CD4-positive, CD25-positive, alpha-beta regulatory T cell (primary cell): Measurements from ENCODE around the gene CCDC86. TPM values are rescaled to one million over a fixed set of nuclear protein-coding genes. Genes with fewer than 3 reads are reported as not detected.

Experiments
- ATAC-seq, 2 donors: fragments of 150-1000 bp; cut with Tn5 transposase; one replicate each; pipeline ENCODE4 v1.10.0; 2021; ENCODE audit warnings: low read depth in 2 of 2, moderate number of reproducible peaks in 2 of 2, moderate library complexity in 1 of 2
- DNase-seq, 3 donors: peaks; one replicate each; pipeline versions ENCODE4 v3.0.0 to v3.0.0-alpha.2; 2012 to 2022; ENCODE audit warnings: mixed read lengths in 1 of 3
- H3K27ac ChIP-seq: one replicate; pipeline ENCODE4 v1.7.0; 2013; ENCODE audit warnings: mild to moderate bottlenecking, low read length; ENCODE audit not compliant: insufficient read depth, poor library complexity, severe bottlenecking
- H3K27me3 ChIP-seq: one replicate; pipeline ENCODE4 v1.7.0; 2013; ENCODE audit warnings: low read length; ENCODE audit not compliant: control insufficient read depth, insufficient read depth
- H3K36me3 ChIP-seq: one replicate; pipeline ENCODE4 v1.7.0; 2013; ENCODE audit warnings: mild to moderate bottlenecking, low read length, moderate library complexity; ENCODE audit not compliant: control insufficient read depth, insufficient read depth
- H3K4me1 ChIP-seq: 2 replicates; pipeline ENCODE4 v1.7.0; 2013; ENCODE audit warnings: mild to moderate bottlenecking, low read length; ENCODE audit not compliant: insufficient read depth, control insufficient read depth, poor library complexity, severe bottlenecking
- H3K4me3 ChIP-seq: one replicate; pipeline ENCODE4 v1.7.0; 2013; ENCODE audit warnings: low read depth, mild to moderate bottlenecking, low read length, moderate library complexity
- H3K9me3 ChIP-seq, 2 experiments: 1 replicate in 1 of 2; 2 replicates in 1 of 2; pipeline ENCODE4 v1.7.0; 2013; ENCODE audit warnings: low read length in 2 of 2, mild to moderate bottlenecking in 1 of 2, moderate library complexity in 1 of 2; ENCODE audit not compliant: control insufficient read depth in 2 of 2
- H3K27ac Mint-ChIP-seq, 3 donors: one replicate each; pipeline ENCODE4 v1.8.0; 2020 to 2022; ENCODE audit warnings: mild to moderate bottlenecking in 3 of 3, mixed read lengths in 3 of 3, moderate library complexity in 2 of 3
- H3K27me3 Mint-ChIP-seq: one replicate; pipeline ENCODE4 v1.8.0; 2022; ENCODE audit warnings: mild to moderate bottlenecking, mixed read lengths
- H3K36me3 Mint-ChIP-seq: one replicate; pipeline ENCODE4 v1.8.0; 2020; ENCODE audit warnings: mixed read lengths
- H3K4me1 Mint-ChIP-seq, 4 donors: one replicate each; pipeline ENCODE4 v1.8.0; 2020 to 2022; ENCODE audit warnings: mixed read lengths in 4 of 4, mild to moderate bottlenecking in 1 of 4
- H3K4me3 Mint-ChIP-seq, 4 donors: one replicate each; pipeline ENCODE4 v1.8.0; 2020 to 2022; ENCODE audit warnings: mild to moderate bottlenecking in 4 of 4, mixed read lengths in 4 of 4, moderate library complexity in 3 of 4
- H3K9me3 Mint-ChIP-seq, 7 donors: one replicate each; pipeline ENCODE4 v1.8.0; 2020 to 2022; ENCODE audit warnings: mixed read lengths in 7 of 7, mild to moderate bottlenecking in 3 of 7, moderate library complexity in 2 of 7
- polyA plus RNA-seq, 4 donors: library from polyadenylated mRNA; unstranded; fragments of 300-500 nt; fragmentation: Illumina TruSeq; gene quantifications; one replicate each; pipeline ENCODE4 v1.2.3, GENCODE V29; 2021
- total RNA-seq: library from RNA; stranded (reverse); gene quantifications from one replicate; pipeline ENCODE4 v1.2.3, GENCODE V29; 2022

Gene CCDC86
- total and polyA plus RNA-seq, 5 donors from 2014 or later = 7.0 to 12.8 (median 8.8) TPM

- Histone ChIP-seq H3K9me3 (no peaks in the 10 kb centered on the region), H3K27ac (no peak overlapping the region), H3K4me3 (no peak overlapping the region), H3K27me3 (no peaks in the 10 kb centered on the region), H3K4me1 (peaks cover 13% of the 10 kb centered on the region), H3K36me3 (no peaks in the 10 kb centered on the region)
- Mint-ChIP-seq H3K4me3 (no peak overlapping the region), H3K36me3 (no peaks in the 10 kb centered on the region), H3K27ac (peak overlapping the region in 1 of 3 donors; percentile 56), H3K9me3 (no peaks in the 10 kb centered on the region), H3K27me3 (no peaks in the 10 kb centered on the region), H3K4me1 (peaks cover 0 to 20% (median 9%) of the 10 kb centered on the region in 4 donors)
- ATAC-seq (no peak), DNase-seq (no peak)
Measured at GRCh38 chr11:60857378-60858232, 15.7 kb downstream of the CCDC86 start.

GRCh38 chr11:60858236-60858635 is 16.3 kb downstream of the CCDC86 start:
- Histone ChIP-seq H3K9me3 (no peaks in the 10 kb centered on the region), H3K27ac (no peak overlapping the region), H3K4me3 (no peak overlapping the region), H3K4me1 (peaks cover 13% of the 10 kb centered on the region), H3K36me3 (no peaks in the 10 kb centered on the region), H3K27me3 (no peaks in the 10 kb centered on the region)
- Mint-ChIP-seq H3K4me1 (peaks cover 0 to 20% (median 9%) of the 10 kb centered on the region in 4 donors), H3K9me3 (no peaks in the 10 kb centered on the region), H3K27me3 (no peaks in the 10 kb centered on the region), H3K27ac (peak overlapping the region in 1 of 3 donors; percentile 79), H3K36me3 (no peaks in the 10 kb centered on the region), H3K4me3 (no peak overlapping the region)
- DNase-seq (no peak), ATAC-seq (no peak)

GRCh38 chr11:60858731-60859464 is 17.0 kb downstream of the CCDC86 start:
- peak in 1 of 2 donors; percentile 37 for ATAC-seq
- H3K27ac Mint-ChIP-seq = peak overlapping the region; percentile 44 to 79 (median 52)
- Histone ChIP-seq H3K27me3 (no peaks in the 10 kb centered on the region), H3K36me3 (no peaks in the 10 kb centered on the region), H3K4me3 (no peak overlapping the region), H3K4me1 (peaks cover 13% of the 10 kb centered on the region), H3K9me3 (no peaks in the 10 kb centered on the region), H3K27ac (no peak overlapping the region)
- H3K4me1 Mint-ChIP-seq = peaks cover 0 to 20% (median 9%) of the 10 kb centered on the region in 4 donors
- H3K4me3 Mint-ChIP-seq = peak overlapping the region in 1 of 4 donors; percentile 46
- no peaks in the 10 kb centered on the region for H3K27me3 Mint-ChIP-seq
- no peaks in the 10 kb centered on the region for H3K36me3 Mint-ChIP-seq
- H3K9me3 Mint-ChIP-seq = no peaks in the 10 kb centered on the region
- peak in 1 of 3 donors; percentile 53 for DNase-seq

GRCh38 chr11:60859616-60860250 is 17.8 kb downstream of the CCDC86 start:
- no peaks in the 10 kb centered on the region for H3K27me3 ChIP-seq
- H3K9me3 Mint-ChIP-seq = no peaks in the 10 kb centered on the region
- peaks cover 0 to 20% (median 9%) of the 10 kb centered on the region in 4 donors for H3K4me1 Mint-ChIP-seq
- no peaks in the 10 kb centered on the region for H3K36me3 Mint-ChIP-seq
- peak overlapping the region in 2 of 3 donors; percentile 44 to 81 for H3K27ac Mint-ChIP-seq
- no peaks in the 10 kb centered on the region for H3K36me3 ChIP-seq
- H3K27ac ChIP-seq = no peak overlapping the region
- H3K27me3 Mint-ChIP-seq = no peaks in the 10 kb centered on the region
- H3K4me3 ChIP-seq = no peak overlapping the region
- H3K4me3 Mint-ChIP-seq = no peak overlapping the region
- peaks cover 13% of the 10 kb centered on the region for H3K4me1 ChIP-seq
- no peaks in the 10 kb centered on the region for H3K9me3 ChIP-seq
- ATAC-seq (no peak), DNase-seq (no peak)

- Mint-ChIP-seq H3K27ac (no peak overlapping the region), H3K4me1 (peaks cover 0 to 17% (median 9%) of the 10 kb centered on the region in 4 donors)
Measured at GRCh38 chr11:60860943-60861342, 19.0 kb downstream of the CCDC86 start.

GRCh38 chr11:60862171-60862570 is 20.3 kb downstream of the CCDC86 start:
- Mint-ChIP-seq H3K27me3 (no peaks in the 10 kb centered on the region), H3K4me1 (peaks cover 0 to 17% (median 9%) of the 10 kb centered on the region in 4 donors), H3K27ac (no peak overlapping the region), H3K9me3 (peaks cover 0 to 1% (median 0%) of the 10 kb centered on the region in 7 donors), H3K36me3 (no peaks in the 10 kb centered on the region), H3K4me3 (no peak overlapping the region)
- no peak overlapping the region for H3K4me3 ChIP-seq
- no peaks in the 10 kb centered on the region for H3K36me3 ChIP-seq
- H3K9me3 ChIP-seq = no peaks in the 10 kb centered on the region
- DNase-seq = no peak
- H3K4me1 ChIP-seq = peaks cover 13% of the 10 kb centered on the region
- H3K27me3 ChIP-seq = no peaks in the 10 kb centered on the region
- no peak overlapping the region for H3K27ac ChIP-seq
- no peak for ATAC-seq

More at GRCh38 chr11:60860943-60861342, 19.0 kb downstream of the CCDC86 start:
- Histone ChIP-seq H3K9me3 (no peaks in the 10 kb centered on the region), H3K27me3 (no peaks in the 10 kb centered on the region), H3K4me3 (no peak overlapping the region), H3K27ac (no peak overlapping the region), H3K4me1 (peaks cover 13% of the 10 kb centered on the region), H3K36me3 (no peaks in the 10 kb centered on the region)
- ATAC-seq (no peak), DNase-seq (no peak)
- Mint-ChIP-seq H3K9me3 (peaks cover 0 to 1% (median 0%) of the 10 kb centered on the region in 7 donors), H3K36me3 (no peaks in the 10 kb centered on the region), H3K4me3 (no peak overlapping the region), H3K27me3 (no peaks in the 10 kb centered on the region)
